DLD1 (cell line): Measurements from ENCODE around the gene CPNE4.

ENCODE experiments used
- in situ Hi-C: cut with HindIII; loops from 2 replicates; pipeline ENCODE4 v1.10.0; 2017; ENCODE audit warnings: low sequenced_read_pairs

CPNE4 gene

GRCh38 chr3:131708241-131708640, 326.6 kb downstream of the CPNE4 start:
- in situ Hi-C loops, result no loop called here

GRCh38 chr3:131705558-131706051, 329.2 kb downstream of the CPNE4 start:
- in situ Hi-C loops, result no loop called here

GRCh38 chr3:131705099-131705498, 329.7 kb downstream of the CPNE4 start:
- in situ Hi-C loops, result no loop called here

- in situ Hi-C loops, result no loop called here
These were observed 330.7 kb downstream of the CPNE4 start for GRCh38 chr3:131704098-131704497.

- in situ Hi-C loops, result no loop called here
These were observed 332.7 kb downstream of the CPNE4 start for GRCh38 chr3:131702146-131702545.

GRCh38 chr3:131701153-131701770, 333.6 kb downstream of the CPNE4 start:
- in situ Hi-C loops, result no loop called here

GRCh38 chr3:131699001-131699400, 335.8 kb downstream of the CPNE4 start:
- in situ Hi-C loops, result no loop called here

GRCh38 chr3:131694376-131694775, 340.4 kb downstream of the CPNE4 start:
- in situ Hi-C loops, result no loop called here

GRCh38 chr3:131692356-131692755, 342.5 kb downstream of the CPNE4 start:
- in situ Hi-C loops, result no loop called here

GRCh38 chr3:131690800-131691199, 344.0 kb downstream of the CPNE4 start:
- in situ Hi-C loops, result no loop called here

GRCh38 chr3:131688370-131688769, 346.4 kb downstream of the CPNE4 start:
- in situ Hi-C loops, result no loop called here

GRCh38 chr3:131669600-131669999, 365.2 kb downstream of the CPNE4 start:
- in situ Hi-C loops, result no loop called here

GRCh38 chr3:131658771-131659170, 376.0 kb downstream of the CPNE4 start:
- in situ Hi-C loops, result no loop called here

- in situ Hi-C loops, result no loop called here
These were observed 376.7 kb downstream of the CPNE4 start for GRCh38 chr3:131658115-131658514.

GRCh38 chr3:131655070-131655690, 379.6 kb downstream of the CPNE4 start:
- in situ Hi-C loops, result no loop called here

GRCh38 chr3:131645638-131646037, 389.2 kb downstream of the CPNE4 start:
- in situ Hi-C loops, result no loop called here

- in situ Hi-C loops, result no loop called here
These were observed 398.5 kb downstream of the CPNE4 start for GRCh38 chr3:131636266-131636775.

- in situ Hi-C loops, result no loop called here
These were observed 404.0 kb downstream of the CPNE4 start for GRCh38 chr3:131630807-131631206.

GRCh38 chr3:131630097-131630496, 404.7 kb downstream of the CPNE4 start:
- in situ Hi-C loops, result no loop called here

GRCh38 chr3:131623431-131623830, 411.4 kb downstream of the CPNE4 start:
- in situ Hi-C loops, result no loop called here

- in situ Hi-C loops, result no loop called here
These were observed 412.1 kb downstream of the CPNE4 start for GRCh38 chr3:131622726-131623125.

GRCh38 chr3:131620977-131621376, 413.8 kb downstream of the CPNE4 start:
- in situ Hi-C loops, result no loop called here
